Panc1 (cell line): ENCODE data around the gene GJD4. TPM values are rescaled to one million over a fixed set of nuclear protein-coding genes. Genes with fewer than 3 reads are reported as not detected.

Experiments used
- ATAC-seq: fragments of 200-7000 bp; cut with Tn5 transposase; 2 replicates; pipeline ENCODE4 v1.9.1; 2020; ENCODE audit warnings: mild to moderate bottlenecking, moderate library complexity
- BruUV-seq: library from RNA; stranded (reverse); fragments of 400-500 nt; replicated peaks from 2 replicates; lab custom pipeline; 2021; lab: Mats Ljungman, UMichigan
- CTCF ChIA-PET: fragments of 300-600 bp; sonication (Branson Sonifier 250); formaldehyde crosslinking; loops from one replicate; lab custom pipeline; 2022; ENCODE audit warnings: antibody characterized with exemption; lab: Charles Lee
- POLR2A ChIA-PET: fragments of 300-600 bp; sonication (Branson Sonifier 250); formaldehyde crosslinking; loops from one replicate; lab custom pipeline; 2022; ENCODE audit warnings: antibody characterized with exemption; lab: Charles Lee
- DNase-seq: peaks from one replicate; pipeline ENCODE4 v3.0.0-alpha.2; 2010; ENCODE audit warnings: low read depth, low spot score
- H3K27ac ChIP-seq: 2 replicates; pipeline ENCODE4 v1.5.1; 2011; ENCODE audit warnings: mild to moderate bottlenecking, low read length, inconsistent platforms
- H3K27me3 ChIP-seq: fragments of 200-500 bp; sonication (Bioruptor generic); 2 replicates; pipeline ENCODE4 v1.6.0; 2014; ENCODE audit warnings: low read length, inconsistent platforms; ENCODE audit not compliant: control insufficient read depth, insufficient read depth
- H3K36me3 ChIP-seq: fragments of 200-500 bp; sonication (Bioruptor generic); 2 replicates; pipeline ENCODE4 v1.5.1; 2014; ENCODE audit warnings: inconsistent platforms, mild to moderate bottlenecking, low read length, moderate library complexity; ENCODE audit not compliant: control insufficient read depth, insufficient read depth
- H3K4me1 ChIP-seq: 2 replicates; pipeline ENCODE4 v1.5.1; 2011; ENCODE audit warnings: inconsistent platforms, mild to moderate bottlenecking, low read length, moderate library complexity; ENCODE audit not compliant: control insufficient read depth, insufficient read depth
- H3K4me3 ChIP-seq, 2 experiments: 2 replicates each; pipeline ENCODE4 v1.5.1; 2011 to 2012; ENCODE audit warnings: low read depth in 2 of 2, low read length in 2 of 2, mild to moderate bottlenecking in 2 of 2, inconsistent platforms in 1 of 2, moderate library complexity in 1 of 2
- H3K9me3 ChIP-seq: fragments of 200-500 bp; sonication (Bioruptor generic); 2 replicates; pipeline ENCODE4 v1.5.1; 2014; ENCODE audit warnings: low read depth, mild to moderate bottlenecking, inconsistent platforms, low read length, moderate library complexity; ENCODE audit not compliant: control insufficient read depth, insufficient read depth
- CTCF ChIP-seq: fragments of 450-650 bp; IDR thresholded peaks from 2 replicates; pipeline ENCODE4 v1.5.1; 2017; ENCODE audit warnings: mild to moderate bottlenecking
- POLR2AphosphoS5 ChIP-seq: IDR thresholded peaks from 2 replicates; pipeline ENCODE4 v1.6.1; 2012; ENCODE audit warnings: mild to moderate bottlenecking, low read depth, low read length, moderate library complexity
- REST ChIP-seq, 2 experiments: IDR thresholded peaks; 2 replicates each; pipeline ENCODE4 v1.6.1; 2011 to 2012; ENCODE audit warnings: low read depth in 2 of 2, control low read depth in 1 of 2, low read length in 1 of 2, mild to moderate bottlenecking in 1 of 2, moderate library complexity in 1 of 2; ENCODE audit not compliant: insufficient read depth in 1 of 2
- SIN3A ChIP-seq: IDR thresholded peaks from 2 replicates; pipeline ENCODE4 v1.6.1; 2012; ENCODE audit warnings: low read depth, mild to moderate bottlenecking, low read length, moderate library complexity, borderline replicate concordance; ENCODE audit not compliant: insufficient read depth
- TCF7L2 ChIP-seq: IDR thresholded peaks from 2 replicates; pipeline ENCODE4 v1.6.1; 2011; ENCODE audit warnings: mild to moderate bottlenecking, low read depth, low read length, inconsistent platforms
- in situ Hi-C: cut with HindIII; loops from 2 replicates; pipeline ENCODE4 v1.10.0; 2016; ENCODE audit warnings: low sequenced_read_pairs, low pct_unique_long_range_greater_than_20kb
- intact Hi-C: fragments of 100-400 bp; cut with micrococcal nuclease; formaldehyde crosslinking; loops from one replicate; pipeline ENCODE4 v1.10.0; 2022; ENCODE audit not compliant: unreplicated experiment
- total RNA-seq: library from RNA; stranded (reverse); gene quantifications from one replicate; pipeline ENCODE4 v1.2.1, GENCODE V29; 2021; ENCODE audit not compliant: unreplicated experiment

The GJD4 gene
- total RNA-seq, 1 experiment from 2014 or later, result not detected

- intact Hi-C loops, result no loop called here
- no peak for DNase-seq
- TF ChIP-seq SIN3A (no peak), CTCF (no peak), REST (IDR thresholded peaks at IDR 0.05; ENCODE audit: insufficient read depth in 1 of 2, low read depth in 2 of 2, low read length in 1 of 2) (no peak), POLR2AphosphoS5 (no peak), TCF7L2 (no peak)
- Histone ChIP-seq H3K27me3 (no peaks in the 10 kb centered on the region; the same call in 1 of the 2 replicates), H3K27ac (no peak overlapping the region), H3K4me3 (no peak overlapping the region), H3K36me3 (no peaks in the 10 kb centered on the region), H3K9me3 (no peaks in the 10 kb centered on the region), H3K4me1 (no peaks in the 10 kb centered on the region)
- no peak for ATAC-seq
- CTCF ChIA-PET, result no interaction called here
- in situ Hi-C loops, result no loop called here
- POLR2A ChIA-PET, result no interaction called here
- no TSS peak for BruUV-seq
Measured at GRCh38 chr10:35584946-35585345, 20.2 kb upstream of the GJD4 start.

GRCh38 chr10:35585356-35585755 is 19.8 kb upstream of the GJD4 start:
- H3K9me3 ChIP-seq, result no peaks in the 10 kb centered on the region
- DNase-seq (no peak), ATAC-seq (no peak)
- ChIA-PET CTCF (no interaction called here), POLR2A (no interaction called here)
- BruUV-seq, result no TSS peak
- H3K36me3 ChIP-seq, result no peaks in the 10 kb centered on the region
- no peak for TF ChIP-seq CTCF
- no peak for TF ChIP-seq POLR2AphosphoS5
- TF ChIP-seq SIN3A, result no peak
- no peak for TF ChIP-seq REST (IDR thresholded peaks at IDR 0.05; ENCODE audit: insufficient read depth in 1 of 2, low read depth in 2 of 2, low read length in 1 of 2)
- TF ChIP-seq TCF7L2, result no peak
- H3K4me3 ChIP-seq, result no peak overlapping the region
- no peak overlapping the region for H3K27ac ChIP-seq
- no peaks in the 10 kb centered on the region for H3K4me1 ChIP-seq
- in situ Hi-C loops, result no loop called here
- H3K27me3 ChIP-seq, result no peaks in the 10 kb centered on the region; the same call in 1 of the 2 replicates
- intact Hi-C loops, result no loop called here
